Esophagus muscularis mucosa (tissue), 3 donors: Measurements from ENCODE around the gene JUNB.

Experiments used
- CTCF ChIP-seq, 3 experiments: fragments of 200-600 bp in 2 of 3; fragments of 450-650 bp in 1 of 3; sonication (generic) in 2 of 3; IDR thresholded peaks; one replicate each; pipeline ENCODE4 v1.5.1; 2017 to 2019; ENCODE audit warnings: antibody characterized with exemption in 3 of 3, mild to moderate bottlenecking in 2 of 3, moderate library complexity in 1 of 3
- POLR2A ChIP-seq: fragments of 450-650 bp; IDR thresholded peaks from one replicate; pipeline ENCODE4 v1.6.1; 2017; ENCODE audit warnings: antibody characterized with exemption, moderate library complexity, mild to moderate bottlenecking, low read depth

- TF ChIP-seq CTCF (IDR thresholded peaks at IDR 0.05), result no peak
- TF ChIP-seq POLR2A, result no peak
Measured at GRCh38 chr19:12802267-12803106, 11.2 kb downstream of the JUNB start.
